NOMO-1 (cell line): ENCODE measurements around the gene PHF11.
"Not testable (repeated sequence)": the region's sequence is repeated elsewhere in the genome, so short reads cannot be mapped to it uniquely, and the experiment has no call there.

Source experiments
- DNase-seq, 2 experiments: peaks; one replicate each; lab custom pipeline; 2025; ENCODE audit not compliant: unreplicated experiment in 2 of 2; lab: John Stamatoyannopoulos, UW

The PHF11 gene

GRCh38 chr13:49543656-49544055, 47.9 kb downstream of the PHF11 start:
- DNase-seq: no peak

GRCh38 chr13:49545661-49546060, 49.9 kb downstream of the PHF11 start:
- no peak for DNase-seq

- no peak for DNase-seq
These were observed 50.8 kb downstream of the PHF11 start for GRCh38 chr13:49546561-49546960.

GRCh38 chr13:49549289-49549688, 53.5 kb downstream of the PHF11 start:
- DNase-seq: no peak

- peak; percentile 45 to 47 for DNase-seq
These were observed 55.3 kb downstream of the PHF11 start for GRCh38 chr13:49550942-49551644.

- DNase-seq: no peak
These were observed 58.1 kb downstream of the PHF11 start for GRCh38 chr13:49553888-49554287.

- DNase-seq: no peak
These were observed 58.6 kb downstream of the PHF11 start for GRCh38 chr13:49554387-49554786.

- no peak for DNase-seq
These were observed 63.3 kb downstream of the PHF11 start for GRCh38 chr13:49559006-49559405.

- no peak for DNase-seq
These were observed 64.7 kb downstream of the PHF11 start for GRCh38 chr13:49560270-49561061.

GRCh38 chr13:49561062-49561410, 65.3 kb downstream of the PHF11 start:
- DNase-seq: no peak

- peak in 1 of 2 experiments; percentile 16 for DNase-seq
These were observed 67.8 kb downstream of the PHF11 start for GRCh38 chr13:49563516-49563915.

GRCh38 chr13:49565461-49565860, 69.7 kb downstream of the PHF11 start:
- DNase-seq: not testable (repeated sequence)

- no peak for DNase-seq
These were observed 70.7 kb downstream of the PHF11 start for GRCh38 chr13:49566461-49566860.

GRCh38 chr13:49567491-49567890, 71.7 kb downstream of the PHF11 start:
- no peak for DNase-seq

- peak; percentile 10 to 32 for DNase-seq
These were observed 74.4 kb downstream of the PHF11 start for GRCh38 chr13:49569993-49570689.

- no peak for DNase-seq
These were observed 75.8 kb downstream of the PHF11 start for GRCh38 chr13:49571299-49572240.
